Measurements from ENCODE around the gene RHBG. TPM values are rescaled to one million over a fixed set of nuclear protein-coding genes. Genes with fewer than 3 reads are reported as not detected.

RHBG gene
- total and polyA plus RNA-seq, 2 donors from 2014 or later: 4.2 to 61.9 TPM

DNA sequence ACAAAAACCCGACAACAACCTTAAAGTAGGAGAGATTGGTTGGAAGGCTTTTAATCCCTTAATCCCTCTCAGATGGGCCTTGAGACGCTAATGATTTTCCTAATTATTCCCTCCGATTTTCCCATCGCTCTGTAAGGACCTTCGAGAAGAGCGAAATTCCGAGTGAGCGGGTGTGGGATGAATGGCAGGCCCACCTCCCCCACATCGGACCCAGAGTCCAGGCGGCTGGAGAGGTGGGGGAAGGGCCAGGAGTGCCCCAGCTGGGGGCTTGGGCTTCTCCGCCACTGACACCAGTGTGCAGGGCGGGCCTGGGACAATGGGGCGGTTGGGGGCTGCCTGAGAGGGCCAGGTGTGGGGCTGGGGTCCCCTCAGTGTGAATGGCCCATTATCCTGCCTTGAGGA is 23.4 kb downstream of the RHBG start:
- no peaks in the 10 kb centered on the region for H3K9me3 ChIP-seq (ENCODE audit: control insufficient read depth in 2 of 3, insufficient read depth in 1 of 3, low read length in 3 of 3)
- TF ChIP-seq, protein P1, sequence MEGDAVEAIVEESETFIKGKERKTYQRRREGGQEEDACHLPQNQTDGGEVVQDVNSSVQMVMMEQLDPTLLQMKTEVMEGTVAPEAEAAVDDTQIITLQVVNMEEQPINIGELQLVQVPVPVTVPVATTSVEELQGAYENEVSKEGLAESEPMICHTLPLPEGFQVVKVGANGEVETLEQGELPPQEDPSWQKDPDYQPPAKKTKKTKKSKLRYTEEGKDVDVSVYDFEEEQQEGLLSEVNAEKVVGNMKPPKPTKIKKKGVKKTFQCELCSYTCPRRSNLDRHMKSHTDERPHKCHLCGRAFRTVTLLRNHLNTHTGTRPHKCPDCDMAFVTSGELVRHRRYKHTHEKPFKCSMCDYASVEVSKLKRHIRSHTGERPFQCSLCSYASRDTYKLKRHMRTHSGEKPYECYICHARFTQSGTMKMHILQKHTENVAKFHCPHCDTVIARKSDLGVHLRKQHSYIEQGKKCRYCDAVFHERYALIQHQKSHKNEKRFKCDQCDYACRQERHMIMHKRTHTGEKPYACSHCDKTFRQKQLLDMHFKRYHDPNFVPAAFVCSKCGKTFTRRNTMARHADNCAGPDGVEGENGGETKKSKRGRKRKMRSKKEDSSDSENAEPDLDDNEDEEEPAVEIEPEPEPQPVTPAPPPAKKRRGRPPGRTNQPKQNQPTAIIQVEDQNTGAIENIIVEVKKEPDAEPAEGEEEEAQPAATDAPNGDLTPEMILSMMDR (IDR thresholded peaks at IDR 0.05; ENCODE audit: borderline replicate concordance, extremely low read depth, insufficient read depth): no peak
- peaks cover 15% of the 10 kb centered on the region for H3K27me3 ChIP-seq (ENCODE audit: control insufficient read depth, insufficient read depth, low read length)
- H3K27ac ChIP-seq (ENCODE audit: low read depth in 2 of 2, low read length in 2 of 2): no peak overlapping the region
- DNase-seq (peak in 2 of 5 donors; percentile 27), FAIRE-seq (no peak)
- H3K9ac ChIP-seq (ENCODE audit: low read length in 3 of 3): no peak overlapping the region
- no peaks in the 10 kb centered on the region for H3K36me3 ChIP-seq (ENCODE audit: control insufficient read depth in 2 of 3, insufficient read depth in 3 of 3, low read length in 3 of 3)
- H3K4me1 ChIP-seq (ENCODE audit: control insufficient read depth in 2 of 3, insufficient read depth in 2 of 3, low read depth in 1 of 3, low read length in 3 of 3): peaks cover 0 to 5% (median 0%) of the 10 kb centered on the region in 3 donors
- H3K4me3 ChIP-seq (ENCODE audit: low read length in 3 of 3): no peak overlapping the region
- intact Hi-C loops (cut with DNase I): loop anchor here (5.0 kb wide), 1 partner anchor 50 kb away; no protein-coding TSS in a partner anchor

DNA sequence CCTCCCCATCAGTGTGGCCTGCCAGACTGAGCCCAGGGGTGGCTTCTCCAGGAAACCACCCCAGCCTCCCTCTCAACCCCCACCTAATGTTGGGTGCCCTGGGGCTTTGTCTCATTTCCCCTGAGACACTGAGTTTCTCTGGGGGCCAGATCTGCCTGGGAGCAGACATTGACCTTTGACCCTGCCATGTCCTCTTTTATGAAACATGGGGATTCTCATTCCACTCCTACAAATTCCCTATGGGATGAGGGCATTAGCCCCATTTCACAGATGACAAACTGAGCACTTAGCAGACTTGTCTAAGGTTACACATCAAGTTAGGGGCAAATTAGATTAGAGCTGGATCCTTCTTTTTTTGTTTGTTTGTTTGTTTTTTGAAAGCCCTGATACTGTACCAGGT is 24.1 kb downstream of the RHBG start:
- intact Hi-C loops (cut with DNase I): loop anchor here (5.0 kb wide), 1 partner anchor 49 kb away; no protein-coding TSS in a partner anchor
- no peaks in the 10 kb centered on the region for H3K9me3 ChIP-seq (ENCODE audit: control insufficient read depth in 2 of 3, insufficient read depth in 1 of 3, low read length in 3 of 3)
- H3K27me3 ChIP-seq (ENCODE audit: control insufficient read depth, insufficient read depth, low read length): peaks cover 10% of the 10 kb centered on the region
- H3K27ac ChIP-seq (ENCODE audit: low read depth in 2 of 2, low read length in 2 of 2): no peak overlapping the region
- FAIRE-seq (no peak), DNase-seq (no peak)
- H3K4me1 ChIP-seq (ENCODE audit: control insufficient read depth in 2 of 3, insufficient read depth in 2 of 3, low read depth in 1 of 3, low read length in 3 of 3): no peaks in the 10 kb centered on the region
- H3K36me3 ChIP-seq (ENCODE audit: control insufficient read depth in 2 of 3, insufficient read depth in 3 of 3, low read length in 3 of 3): no peaks in the 10 kb centered on the region
- TF ChIP-seq, protein P1 (IDR thresholded peaks at IDR 0.05; ENCODE audit: borderline replicate concordance, extremely low read depth, insufficient read depth): no peak
- H3K4me3 ChIP-seq (ENCODE audit: low read length in 3 of 3): no peak overlapping the region
- no peak overlapping the region for H3K9ac ChIP-seq (ENCODE audit: low read length in 3 of 3)

GRCh38 chr1:156394082-156394481 is 25.1 kb downstream of the RHBG start:
- intact Hi-C loops (cut with DNase I): loop anchor here (5.0 kb wide), 1 partner anchor 48 kb away; no protein-coding TSS in a partner anchor

More at GRCh38 chr1:156394082-156394481, 25.1 kb downstream of the RHBG start:
- TF ChIP-seq, protein P1 (IDR thresholded peaks at IDR 0.05; ENCODE audit: borderline replicate concordance, extremely low read depth, insufficient read depth): no peak
- H3K27ac ChIP-seq (ENCODE audit: low read depth in 2 of 2, low read length in 2 of 2): no peak overlapping the region
- no peaks in the 10 kb centered on the region for H3K4me1 ChIP-seq (ENCODE audit: control insufficient read depth in 2 of 3, insufficient read depth in 2 of 3, low read depth in 1 of 3, low read length in 3 of 3)
- H3K9me3 ChIP-seq (ENCODE audit: control insufficient read depth in 2 of 3, insufficient read depth in 1 of 3, low read length in 3 of 3): no peaks in the 10 kb centered on the region
- no peaks in the 10 kb centered on the region for H3K36me3 ChIP-seq (ENCODE audit: control insufficient read depth in 2 of 3, insufficient read depth in 3 of 3, low read length in 3 of 3)
- H3K9ac ChIP-seq (ENCODE audit: low read length in 3 of 3): no peak overlapping the region
- H3K27me3 ChIP-seq (ENCODE audit: control insufficient read depth, insufficient read depth, low read length): peaks cover 6% of the 10 kb centered on the region
- DNase-seq: no peak
- no peak overlapping the region for H3K4me3 ChIP-seq (ENCODE audit: low read length in 3 of 3)
- no peak for FAIRE-seq

Measured in kidney (tissue), 14 donors.